ENCODE results near the gene MYO3B. TPM values are rescaled to one million over a fixed set of nuclear protein-coding genes. Genes with fewer than 3 reads are reported as not detected.

The MYO3B gene
- total and polyA plus RNA-seq, 2 donors (not counting 1 experiment from before 2014, with no cell fraction given), result not detected

DNA sequence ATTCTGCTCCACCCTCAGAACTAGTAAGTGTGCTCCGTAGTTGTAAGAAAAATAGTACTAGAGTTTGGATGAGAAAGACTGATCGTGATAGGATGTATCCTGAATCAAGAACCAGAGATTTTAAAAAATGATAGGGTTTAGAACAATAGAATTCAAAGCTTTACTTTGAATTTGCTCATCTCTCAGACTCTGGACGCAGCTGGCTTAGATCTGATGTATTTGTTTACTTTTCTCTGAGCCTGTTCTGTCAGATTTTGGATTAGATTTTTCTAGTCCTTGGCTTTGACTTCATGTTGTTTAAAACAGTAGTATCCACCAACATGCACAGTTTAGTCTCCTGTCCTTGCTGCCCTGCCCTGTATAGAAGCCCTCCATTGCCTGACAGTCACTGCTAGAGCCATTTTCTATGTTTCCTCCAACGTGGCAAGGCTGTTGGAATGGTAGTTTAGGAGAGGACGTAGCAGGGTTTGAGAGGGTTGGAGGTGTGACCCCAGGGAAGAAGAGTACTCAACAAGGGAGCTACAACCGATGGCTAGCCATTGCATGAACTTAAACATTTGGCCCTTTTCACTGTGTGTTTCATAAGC is 92.4 kb downstream of the MYO3B start:
- ChIA-PET POLR2A (no interaction called here), CTCF (no interaction called here)
- no peaks in the 10 kb centered on the region for H4K20me1 ChIP-seq (ENCODE audit: control insufficient read depth, insufficient read depth, low read length, poor library complexity, severe bottlenecking)
- Mint-ChIP-seq H3K27ac (no peak overlapping the region), H3K27me3 (no peaks in the 10 kb centered on the region), H3K4me1 (no peaks in the 10 kb centered on the region), H3K9me3 (ENCODE audit: insufficient read depth) (no peaks in the 10 kb centered on the region), H3K4me3 (no peak overlapping the region)
- H3K4me2 ChIP-seq (replicated peaks; ENCODE audit: low read depth, low read length, poor library complexity, severe bottlenecking), result no peak overlapping the region
- intact Hi-C loops (cut with micrococcal nuclease), result no loop called here
- H3K27ac ChIP-seq (ENCODE audit: low read length in 2 of 2), result no peak overlapping the region
- DNase-seq, result no peak
- no peak overlapping the region for H2AFZ ChIP-seq (ENCODE audit: insufficient read depth, low read depth, low read length, poor library complexity, severe bottlenecking)
- ATAC-seq (ENCODE audit: low read depth), result no peak
- no peak overlapping the region for H3K9ac ChIP-seq (ENCODE audit: low read length)
- H3K4me1 ChIP-seq (ENCODE audit: control insufficient read depth in 2 of 2, insufficient read depth in 2 of 2, low read length in 2 of 2), result no peaks in the 10 kb centered on the region
- TF ChIP-seq, protein P1, sequence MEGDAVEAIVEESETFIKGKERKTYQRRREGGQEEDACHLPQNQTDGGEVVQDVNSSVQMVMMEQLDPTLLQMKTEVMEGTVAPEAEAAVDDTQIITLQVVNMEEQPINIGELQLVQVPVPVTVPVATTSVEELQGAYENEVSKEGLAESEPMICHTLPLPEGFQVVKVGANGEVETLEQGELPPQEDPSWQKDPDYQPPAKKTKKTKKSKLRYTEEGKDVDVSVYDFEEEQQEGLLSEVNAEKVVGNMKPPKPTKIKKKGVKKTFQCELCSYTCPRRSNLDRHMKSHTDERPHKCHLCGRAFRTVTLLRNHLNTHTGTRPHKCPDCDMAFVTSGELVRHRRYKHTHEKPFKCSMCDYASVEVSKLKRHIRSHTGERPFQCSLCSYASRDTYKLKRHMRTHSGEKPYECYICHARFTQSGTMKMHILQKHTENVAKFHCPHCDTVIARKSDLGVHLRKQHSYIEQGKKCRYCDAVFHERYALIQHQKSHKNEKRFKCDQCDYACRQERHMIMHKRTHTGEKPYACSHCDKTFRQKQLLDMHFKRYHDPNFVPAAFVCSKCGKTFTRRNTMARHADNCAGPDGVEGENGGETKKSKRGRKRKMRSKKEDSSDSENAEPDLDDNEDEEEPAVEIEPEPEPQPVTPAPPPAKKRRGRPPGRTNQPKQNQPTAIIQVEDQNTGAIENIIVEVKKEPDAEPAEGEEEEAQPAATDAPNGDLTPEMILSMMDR (IDR thresholded peaks at IDR 0.05), result no peak
- TF ChIP-seq EZH2 (IDR thresholded peaks at IDR 0.05; ENCODE audit: borderline replicate concordance, insufficient read depth, low read depth, low read length, poor library complexity, severe bottlenecking), result no peak
- no peaks in the 10 kb centered on the region for H3K27me3 ChIP-seq (replicated peaks in 1 of 4; ENCODE audit: control extremely low read depth in 1 of 4, control insufficient read depth in 3 of 4, insufficient read depth in 4 of 4, low read length in 3 of 4)
- H3K79me2 ChIP-seq (ENCODE audit: control insufficient read depth, insufficient read depth, low read length), result no peaks in the 10 kb centered on the region
- no peak overlapping the region for H3K4me3 ChIP-seq (ENCODE audit: control extremely low read depth in 1 of 5, extremely low read depth in 1 of 5, insufficient read depth in 1 of 5, low read depth in 2 of 5, low read length in 4 of 5)
- no peaks in the 10 kb centered on the region for H3K9me3 ChIP-seq (ENCODE audit: control extremely low read depth in 1 of 3, control insufficient read depth in 2 of 3, insufficient read depth in 1 of 3, low read length in 2 of 3)
- WGBS (ENCODE audit: insufficient coverage), result 90% methylated on average over 5 of the region's 6 CpGs
- H3K36me3 ChIP-seq (replicated peaks in 1 of 2; ENCODE audit: control extremely low read depth in 1 of 2, control insufficient read depth in 1 of 2, extremely low read depth in 1 of 2, insufficient read depth in 2 of 2, low read length in 1 of 2), result no peaks in the 10 kb centered on the region

DNA sequence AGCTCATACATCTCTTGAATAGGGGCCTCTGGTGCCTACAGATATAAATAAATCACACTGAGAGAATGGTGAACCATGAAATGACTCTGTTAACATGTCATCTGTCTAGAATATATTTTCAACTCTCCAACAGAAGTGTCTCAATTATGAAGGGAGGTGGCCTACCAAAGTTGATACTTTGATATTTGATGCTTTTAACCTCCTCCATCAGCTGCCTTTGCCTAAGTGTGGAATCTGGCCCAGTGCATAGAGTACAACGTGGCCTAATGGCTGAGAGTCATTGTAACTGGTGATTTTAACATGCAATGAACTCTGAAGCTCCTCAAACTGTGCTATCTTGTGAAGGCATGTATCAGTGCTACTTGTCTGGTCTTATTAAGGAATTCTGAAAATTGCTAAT is 93.4 kb downstream of the MYO3B start:
- Histone ChIP-seq H3K27ac (ENCODE audit: low read length in 2 of 2) (no peak overlapping the region), H3K9me3 (ENCODE audit: control extremely low read depth in 1 of 3, control insufficient read depth in 2 of 3, insufficient read depth in 1 of 3, low read length in 2 of 3) (no peaks in the 10 kb centered on the region), H3K4me3 (ENCODE audit: control extremely low read depth in 1 of 5, extremely low read depth in 1 of 5, insufficient read depth in 1 of 5, low read depth in 2 of 5, low read length in 4 of 5) (no peak overlapping the region), H4K20me1 (ENCODE audit: control insufficient read depth, insufficient read depth, low read length, poor library complexity, severe bottlenecking) (no peaks in the 10 kb centered on the region), H3K9ac (ENCODE audit: low read length) (no peak overlapping the region), H3K4me1 (ENCODE audit: control insufficient read depth in 2 of 2, insufficient read depth in 2 of 2, low read length in 2 of 2) (no peaks in the 10 kb centered on the region), H3K36me3 (replicated peaks in 1 of 2; ENCODE audit: control extremely low read depth in 1 of 2, control insufficient read depth in 1 of 2, extremely low read depth in 1 of 2, insufficient read depth in 2 of 2, low read length in 1 of 2) (no peaks in the 10 kb centered on the region), H3K27me3 (replicated peaks in 1 of 4; ENCODE audit: control extremely low read depth in 1 of 4, control insufficient read depth in 3 of 4, insufficient read depth in 4 of 4, low read length in 3 of 4) (no peaks in the 10 kb centered on the region), H3K4me2 (replicated peaks; ENCODE audit: low read depth, low read length, poor library complexity, severe bottlenecking) (no peak overlapping the region), H3K79me2 (ENCODE audit: control insufficient read depth, insufficient read depth, low read length) (no peaks in the 10 kb centered on the region), H2AFZ (ENCODE audit: insufficient read depth, low read depth, low read length, poor library complexity, severe bottlenecking) (no peak overlapping the region)
- Mint-ChIP-seq H3K4me3 (no peak overlapping the region), H3K9me3 (ENCODE audit: insufficient read depth) (no peaks in the 10 kb centered on the region), H3K27ac (no peak overlapping the region), H3K27me3 (no peaks in the 10 kb centered on the region), H3K4me1 (no peaks in the 10 kb centered on the region)
- DNase-seq (no peak), ATAC-seq (ENCODE audit: low read depth) (no peak)
- intact Hi-C loops (cut with micrococcal nuclease), result no loop called here
- ChIA-PET POLR2A (no interaction called here), CTCF (interaction anchor here (0.6 kb wide), 1 partner anchor 344 kb away, joined by 3 read pairs; no protein-coding TSS in a partner anchor)
- WGBS (ENCODE audit: insufficient coverage), result 40% methylated on average over 1 of the region's 1 CpG
- TF ChIP-seq, protein P1 (IDR thresholded peaks at IDR 0.05), result no peak
- no peak for TF ChIP-seq EZH2 (IDR thresholded peaks at IDR 0.05; ENCODE audit: borderline replicate concordance, insufficient read depth, low read depth, low read length, poor library complexity, severe bottlenecking)

Data from B cell (primary cell).